Measurements from ENCODE around the gene ARHGAP6.
"Not testable (repeated sequence)": the region's sequence is repeated elsewhere in the genome, so short reads cannot be mapped to it uniquely, and the experiment has no call there.

The ARHGAP6 gene

GRCh38 chrX:11648705-11649519, 16.8 kb downstream of the ARHGAP6 start:
- no peak for DNase-seq (ENCODE audit: low spot score)

GRCh38 chrX:11647138-11647537, 18.6 kb downstream of the ARHGAP6 start:
- no peak for DNase-seq (ENCODE audit: low spot score)

GRCh38 chrX:11641349-11642065, 24.2 kb downstream of the ARHGAP6 start:
- DNase-seq (ENCODE audit: low spot score): no peak

- DNase-seq (ENCODE audit: low spot score): no peak
Measured at GRCh38 chrX:11640089-11640488, 25.6 kb downstream of the ARHGAP6 start.

- DNase-seq (ENCODE audit: low spot score): no peak
Measured at GRCh38 chrX:11632732-11633131, 33.0 kb downstream of the ARHGAP6 start.

GRCh38 chrX:11629593-11630211, 36.0 kb downstream of the ARHGAP6 start:
- DNase-seq (ENCODE audit: low spot score): no peak

GRCh38 chrX:11628399-11628798, 37.3 kb downstream of the ARHGAP6 start:
- DNase-seq (ENCODE audit: low spot score): no peak

GRCh38 chrX:11626351-11626750, 39.4 kb downstream of the ARHGAP6 start:
- no peak for DNase-seq (ENCODE audit: low spot score)

GRCh38 chrX:11619441-11619840, 46.3 kb downstream of the ARHGAP6 start:
- no peak for DNase-seq (ENCODE audit: low spot score)

GRCh38 chrX:11614253-11614652, 51.5 kb downstream of the ARHGAP6 start:
- DNase-seq (ENCODE audit: low spot score): not testable (repeated sequence)

GRCh38 chrX:11611965-11612364, 53.8 kb downstream of the ARHGAP6 start:
- DNase-seq (ENCODE audit: low spot score): no peak

- DNase-seq (ENCODE audit: low spot score): no peak
Measured at GRCh38 chrX:11611161-11611560, 54.6 kb downstream of the ARHGAP6 start.

GRCh38 chrX:11609109-11609508, 56.6 kb downstream of the ARHGAP6 start:
- no peak for DNase-seq (ENCODE audit: low spot score)

GRCh38 chrX:11606408-11606807, 59.3 kb downstream of the ARHGAP6 start:
- no peak for DNase-seq (ENCODE audit: low spot score)

- no peak for DNase-seq (ENCODE audit: low spot score)
Measured at GRCh38 chrX:11600578-11600977, 65.1 kb downstream of the ARHGAP6 start.

GRCh38 chrX:11597479-11597878, 68.2 kb downstream of the ARHGAP6 start:
- DNase-seq (ENCODE audit: low spot score): no peak

GRCh38 chrX:11591723-11592346, 73.9 kb downstream of the ARHGAP6 start:
- no peak for DNase-seq (ENCODE audit: low spot score)

- DNase-seq (ENCODE audit: low spot score): no peak
Measured at GRCh38 chrX:11589641-11590040, 76.1 kb downstream of the ARHGAP6 start.

GRCh38 chrX:11588097-11588496, 77.6 kb downstream of the ARHGAP6 start:
- no peak for DNase-seq (ENCODE audit: low spot score)

GRCh38 chrX:11585174-11585573, 80.5 kb downstream of the ARHGAP6 start:
- DNase-seq (ENCODE audit: low spot score): no peak

- DNase-seq (ENCODE audit: low spot score): no peak
Measured at GRCh38 chrX:11580789-11581188, 84.9 kb downstream of the ARHGAP6 start.

Data from left forelimb (tissue), 1 donor.